ENCODE measurements around the gene WDFY1.
"Not testable (repeated sequence)": the region's sequence is repeated elsewhere in the genome, so short reads cannot be mapped to it uniquely, and the experiment has no call there.

The WDFY1 gene

GRCh38 chr2:223896833-223897311 is 48.3 kb downstream of the WDFY1 start:
- no peak for DNase-seq (ENCODE audit: low read depth in 2 of 2)

- DNase-seq (ENCODE audit: low read depth in 2 of 2), result no peak
These were observed 50.2 kb downstream of the WDFY1 start for GRCh38 chr2:223894968-223895367.

GRCh38 chr2:223894009-223894408 is 51.1 kb downstream of the WDFY1 start:
- DNase-seq (ENCODE audit: low read depth in 2 of 2), result no peak

GRCh38 chr2:223890721-223891120 is 54.4 kb downstream of the WDFY1 start:
- no peak for DNase-seq (ENCODE audit: low read depth in 2 of 2)

DNA sequence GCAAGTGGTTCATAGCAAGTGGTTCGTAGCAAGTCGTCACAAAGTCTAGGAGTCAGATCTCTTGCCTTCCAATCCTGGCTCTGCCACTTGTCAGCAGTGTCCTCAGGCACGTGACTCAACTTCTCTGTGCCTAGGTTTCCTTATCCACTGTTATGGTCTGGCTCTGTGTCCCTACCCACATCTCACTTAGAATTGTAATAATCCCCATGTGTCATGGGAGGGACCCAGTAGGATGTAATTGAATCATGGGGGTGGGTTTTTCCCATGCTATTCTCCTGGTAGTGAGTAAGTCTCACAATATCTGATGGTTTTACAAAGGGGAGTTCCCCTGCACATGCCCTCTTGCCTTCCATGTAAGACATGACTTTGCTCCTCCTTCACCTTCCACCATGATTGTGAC is 55.9 kb downstream of the WDFY1 start:
- no peak for DNase-seq (ENCODE audit: low read depth in 2 of 2)

- no peak for DNase-seq (ENCODE audit: low read depth in 2 of 2)
These were observed 56.9 kb downstream of the WDFY1 start for GRCh38 chr2:223888251-223888650.

GRCh38 chr2:223887127-223887526 is 58.0 kb downstream of the WDFY1 start:
- no peak for DNase-seq (ENCODE audit: low read depth in 2 of 2)

DNA sequence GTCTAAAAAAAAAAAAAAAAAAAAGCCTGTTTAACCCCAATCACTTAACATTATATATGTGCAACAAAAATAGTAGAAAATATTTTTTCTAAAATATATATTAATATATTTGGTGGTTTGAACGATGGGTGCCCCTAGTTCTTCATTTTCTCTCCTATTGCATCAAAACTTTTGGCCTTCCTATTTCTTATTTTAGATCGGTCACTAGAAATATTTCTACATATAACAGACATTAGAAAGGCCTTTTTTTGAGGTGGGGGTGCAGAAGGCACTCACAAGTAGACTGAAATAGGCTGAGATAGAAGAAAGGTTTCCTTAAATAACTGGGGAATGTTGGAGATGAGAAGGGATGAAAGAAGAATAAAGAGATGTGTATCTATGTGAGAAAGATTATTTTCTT is 58.4 kb downstream of the WDFY1 start:
- no peak for DNase-seq (ENCODE audit: low read depth in 2 of 2)

DNA sequence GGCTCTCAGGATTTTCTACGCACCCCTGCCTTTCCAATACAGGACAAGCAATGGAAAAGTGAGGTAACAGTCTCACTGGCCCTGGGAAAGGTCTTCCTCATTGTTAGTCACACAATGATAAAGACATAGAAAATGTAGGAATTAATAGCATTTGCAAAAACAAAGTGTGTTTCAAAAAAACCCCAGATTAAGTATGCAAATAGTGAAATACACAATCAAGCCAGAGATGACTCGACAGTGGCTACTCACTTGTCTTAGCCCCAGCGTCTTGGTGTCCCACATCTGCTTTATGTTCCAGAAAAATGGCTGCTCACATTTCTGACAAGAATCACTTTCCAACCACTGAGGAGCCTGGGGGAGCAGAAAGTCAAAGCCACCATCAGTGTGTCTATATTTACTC is 60.7 kb downstream of the WDFY1 start:
- DNase-seq (ENCODE audit: low read depth in 2 of 2), result no peak

GRCh38 chr2:223882715-223883114 is 62.4 kb downstream of the WDFY1 start:
- no peak for DNase-seq (ENCODE audit: low read depth in 2 of 2)

DNA sequence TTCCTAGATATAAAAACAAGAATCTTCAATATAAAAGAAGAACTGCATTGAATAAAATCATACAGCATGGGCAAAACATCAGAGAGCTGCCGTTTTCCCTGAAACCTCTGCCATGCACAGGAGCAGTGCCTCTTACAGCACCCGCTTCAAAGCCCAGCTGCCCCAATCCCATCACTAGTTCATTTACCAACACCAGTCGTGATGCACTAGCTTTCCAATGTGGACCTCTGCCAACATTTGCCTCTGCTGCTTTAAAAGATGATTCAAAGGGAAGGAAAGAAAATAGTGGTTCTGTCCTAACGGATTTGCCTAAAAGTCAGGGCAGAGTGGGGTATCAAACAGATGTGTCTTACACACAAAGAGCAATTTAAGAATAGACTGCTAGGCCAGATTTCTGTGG is 64.3 kb downstream of the WDFY1 start:
- no peak for DNase-seq (ENCODE audit: low read depth in 2 of 2)

- DNase-seq (ENCODE audit: low read depth in 2 of 2), result no peak
These were observed 67.3 kb downstream of the WDFY1 start for GRCh38 chr2:223877721-223878410.

DNA sequence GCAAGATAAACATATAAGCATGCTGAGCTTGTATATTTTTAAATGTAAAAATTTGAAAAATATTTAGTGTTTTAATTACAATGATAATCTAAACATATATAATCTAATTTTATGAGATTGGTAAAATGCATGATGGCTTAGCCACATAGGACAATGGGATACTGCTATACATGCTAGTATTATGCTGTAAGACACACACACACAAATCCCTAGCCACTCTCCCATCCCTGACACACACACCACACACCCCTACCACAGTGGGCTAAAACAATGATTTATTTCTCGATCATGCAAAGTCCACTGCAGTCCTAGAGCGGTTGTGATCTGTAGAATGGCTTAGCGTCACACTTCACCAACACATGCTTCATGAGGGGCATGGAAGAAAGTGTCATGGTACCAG is 71.5 kb downstream of the WDFY1 start:
- DNase-seq (ENCODE audit: low read depth in 2 of 2), result no peak

GRCh38 chr2:223872772-223873171 is 72.4 kb downstream of the WDFY1 start:
- DNase-seq (ENCODE audit: low read depth in 2 of 2), result not testable (repeated sequence)

GRCh38 chr2:223871661-223872060 is 73.5 kb downstream of the WDFY1 start:
- DNase-seq (ENCODE audit: low read depth in 2 of 2), result not testable (repeated sequence)

DNA sequence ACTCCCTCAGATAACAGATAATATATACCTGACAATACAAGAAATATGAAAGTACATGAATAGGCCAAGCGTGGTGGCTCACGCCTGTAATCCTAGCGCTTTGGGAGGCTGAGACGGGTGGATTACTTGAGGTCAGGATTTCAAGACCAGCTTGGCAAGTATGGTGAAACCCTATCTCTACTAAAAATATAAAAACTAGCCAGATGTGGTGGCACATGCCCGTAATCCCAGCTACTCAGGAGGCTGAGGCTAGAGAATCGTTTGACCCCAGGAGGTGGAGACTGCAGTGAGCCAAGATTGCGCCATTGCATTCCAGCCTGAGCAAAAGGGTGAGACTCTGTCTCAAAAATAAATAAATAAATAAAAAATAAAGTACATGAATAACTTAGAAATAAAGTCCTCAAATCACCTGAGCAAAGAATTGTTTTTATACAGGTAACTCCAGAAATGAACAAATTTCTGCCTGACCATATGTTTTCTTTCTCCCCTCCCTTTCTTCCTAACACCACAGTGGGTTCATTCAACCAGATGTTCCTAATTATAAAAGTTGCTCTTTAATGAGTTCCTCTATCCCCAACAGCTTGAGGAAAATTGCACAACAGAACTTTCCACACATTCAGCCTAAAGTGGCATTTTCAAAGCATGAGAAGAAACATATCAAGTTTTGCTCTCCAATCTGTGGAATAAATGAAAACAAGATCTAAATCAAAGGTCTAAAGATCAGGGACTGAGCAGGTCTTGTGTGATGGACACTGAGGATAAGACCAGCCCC is 74.1 kb downstream of the WDFY1 start:
- no peak for DNase-seq (ENCODE audit: low read depth in 2 of 2)

GRCh38 chr2:223868005-223868404 is 77.1 kb downstream of the WDFY1 start:
- no peak for DNase-seq (ENCODE audit: low read depth in 2 of 2)

GRCh38 chr2:223865907-223866508 is 79.1 kb downstream of the WDFY1 start:
- DNase-seq (ENCODE audit: low read depth in 2 of 2), result no peak

GRCh38 chr2:223865124-223865523 is 80.0 kb downstream of the WDFY1 start:
- no peak for DNase-seq (ENCODE audit: low read depth in 2 of 2)

DNA sequence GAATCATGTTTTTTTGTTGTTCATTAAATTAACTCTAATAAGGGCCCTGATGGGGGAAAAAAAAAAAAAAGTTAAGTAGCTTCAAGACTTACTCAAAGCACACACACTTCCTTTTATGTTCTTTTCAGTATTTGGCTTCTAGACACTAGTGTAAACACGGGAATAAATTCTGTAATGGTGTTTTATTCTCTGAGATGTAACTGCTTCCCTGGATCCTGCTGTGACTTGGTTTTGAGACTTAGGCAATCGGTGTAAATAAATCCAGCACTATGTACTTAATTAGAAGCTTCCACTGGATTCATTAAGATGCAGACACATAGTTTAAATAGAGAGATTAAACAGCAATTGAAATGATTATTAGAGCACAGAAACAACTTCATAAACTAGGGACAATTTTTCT is 81.6 kb downstream of the WDFY1 start:
- no peak for DNase-seq (ENCODE audit: low read depth in 2 of 2)

- no peak for DNase-seq (ENCODE audit: low read depth in 2 of 2)
These were observed 84.1 kb downstream of the WDFY1 start for GRCh38 chr2:223860809-223861738.

- no peak for DNase-seq (ENCODE audit: low read depth in 2 of 2)
These were observed 86.1 kb downstream of the WDFY1 start for GRCh38 chr2:223859070-223859469.
